HG02970 (cell line): ENCODE results near the gene ATP6V0A1.
"Not testable (repeated sequence)": the region's sequence is repeated elsewhere in the genome, so short reads cannot be mapped to it uniquely, and the experiment has no call there.

Source experiments
- ATAC-seq: cut with Tn5 transposase; IDR thresholded peaks from one replicate; pipeline ENCODE4 v1.9.1; 2021; ENCODE audit warnings: mild to moderate bottlenecking, moderate library complexity, moderate number of reproducible peaks; ENCODE audit not compliant: unreplicated experiment, low FRiP score

Gene ATP6V0A1

DNA sequence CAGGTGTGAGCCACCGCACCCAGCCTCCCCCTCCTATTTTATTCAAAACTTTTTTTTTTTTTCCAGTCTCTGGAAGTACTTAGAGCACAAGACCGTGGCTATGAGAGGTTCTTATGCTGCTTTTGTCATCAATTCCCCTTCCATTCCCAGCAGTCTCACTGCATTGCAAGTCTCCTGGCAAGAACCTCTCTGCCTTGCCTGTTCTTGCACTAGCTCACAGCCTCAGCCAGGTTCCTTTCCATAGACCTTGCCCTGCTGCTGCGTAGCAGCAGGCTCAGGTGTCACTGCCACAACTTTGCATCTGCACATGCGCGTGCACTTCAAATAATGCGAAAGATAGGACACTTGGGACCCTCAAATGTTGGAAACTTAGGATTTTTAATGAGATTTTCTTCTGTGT is 15.6 kb downstream of the ATP6V0A1 start:
- ATAC-seq = no peak

DNA sequence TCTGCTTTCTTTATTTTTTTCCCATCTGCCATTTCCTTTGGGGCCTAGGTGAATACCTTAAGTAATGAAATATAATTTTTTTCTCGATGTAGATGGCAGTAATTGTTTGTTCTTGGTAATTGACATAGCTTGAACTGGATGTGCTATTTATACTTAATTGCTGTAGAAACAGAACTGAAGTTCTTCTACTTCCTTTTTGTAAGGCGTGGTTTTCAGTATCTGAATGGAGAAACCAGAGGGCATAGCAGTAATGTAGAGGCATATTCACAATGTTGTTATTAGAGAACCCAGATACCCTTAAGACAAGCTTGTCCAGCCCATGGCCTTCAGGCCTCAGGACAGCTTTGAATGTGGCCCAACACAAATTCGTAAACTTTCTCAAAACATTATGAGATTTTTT is 16.4 kb downstream of the ATP6V0A1 start:
- ATAC-seq = no peak

- ATAC-seq = no peak
Observed at GRCh38 chr17:42475835-42476234, 17.2 kb downstream of the ATP6V0A1 start.

DNA sequence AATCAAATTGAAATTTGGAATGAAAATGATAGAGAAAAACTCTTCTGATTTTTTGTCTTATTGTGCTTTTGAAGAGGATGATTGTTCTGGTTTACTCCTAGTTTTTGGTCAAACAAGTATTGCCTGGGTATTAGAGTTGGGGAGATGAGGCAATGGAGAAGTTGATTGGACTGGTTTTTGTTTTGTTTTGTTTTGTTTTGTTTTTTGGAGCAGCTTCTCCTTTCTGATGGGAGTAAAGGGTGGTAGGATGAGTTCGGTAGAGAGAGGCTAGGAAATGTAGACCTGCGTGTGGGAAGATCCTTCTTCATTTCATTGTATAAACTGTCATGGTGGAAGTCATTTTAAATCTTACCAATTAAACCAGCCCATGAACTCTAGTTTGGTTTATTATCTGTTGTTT is 17.7 kb downstream of the ATP6V0A1 start:
- ATAC-seq = no peak

GRCh38 chr17:42477173-42477572 is 18.5 kb downstream of the ATP6V0A1 start:
- no peak for ATAC-seq

GRCh38 chr17:42477824-42478223 is 19.1 kb downstream of the ATP6V0A1 start:
- ATAC-seq = not testable (repeated sequence)

DNA sequence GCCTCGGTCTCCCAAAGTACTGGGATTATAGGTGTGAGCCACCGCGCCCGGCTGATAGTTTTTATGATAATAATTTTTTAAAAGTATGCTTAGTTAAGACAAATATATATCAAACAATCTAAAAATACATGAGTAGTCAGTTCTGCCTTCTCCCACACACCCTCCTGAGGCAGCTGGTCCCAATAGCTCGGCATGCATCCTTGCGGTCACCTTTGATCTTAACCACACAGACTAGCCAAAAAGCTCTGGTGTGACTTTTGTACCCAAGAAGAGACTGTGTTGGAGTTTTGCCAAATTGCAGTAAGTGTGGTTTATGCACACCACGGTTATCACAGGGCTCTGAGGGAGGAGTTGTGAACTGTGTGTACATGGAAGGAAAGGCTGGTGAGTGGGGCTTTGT is 25.6 kb downstream of the ATP6V0A1 start:
- no peak for ATAC-seq

GRCh38 chr17:42485680-42486079 is 27.0 kb downstream of the ATP6V0A1 start:
- no peak for ATAC-seq

DNA sequence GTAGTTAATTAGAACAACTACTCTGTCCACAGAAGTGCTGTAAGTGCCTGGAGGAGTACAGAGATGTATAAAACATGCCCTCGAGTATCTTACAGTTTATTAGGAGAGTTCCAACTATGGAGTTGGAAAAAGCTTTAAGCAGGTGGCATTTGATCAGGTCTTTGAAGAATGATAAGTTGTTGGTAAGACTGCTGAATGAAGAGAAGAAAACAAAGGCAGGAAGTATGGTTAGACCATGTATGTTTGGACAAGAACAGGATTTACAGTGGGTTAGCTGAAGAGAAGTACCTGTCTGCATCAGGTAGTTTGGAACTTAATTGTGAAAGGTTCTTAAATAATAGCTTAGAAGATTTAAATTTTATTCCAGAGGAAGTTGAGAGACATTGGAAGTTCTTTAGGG is 29.4 kb downstream of the ATP6V0A1 start:
- no peak for ATAC-seq

DNA sequence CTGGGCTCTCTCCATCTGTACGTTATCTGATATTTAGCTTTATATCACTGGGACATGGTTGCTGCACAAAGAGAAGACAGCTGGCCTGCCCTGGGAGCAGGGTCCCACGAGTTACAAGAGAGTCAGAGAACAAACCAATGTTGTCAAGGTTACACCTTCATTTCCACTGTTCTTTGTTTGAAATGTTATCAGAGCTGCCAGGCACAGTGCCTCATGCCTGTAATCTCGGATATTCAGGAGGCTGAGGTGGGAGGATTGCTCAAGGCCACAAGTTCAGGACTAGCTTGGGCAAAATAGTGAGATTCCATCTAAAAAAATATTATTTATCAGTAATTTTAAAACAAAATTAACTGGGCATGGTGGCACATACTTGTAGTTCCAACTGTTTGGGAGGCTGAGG is 34.6 kb downstream of the ATP6V0A1 start:
- ATAC-seq = no peak

DNA sequence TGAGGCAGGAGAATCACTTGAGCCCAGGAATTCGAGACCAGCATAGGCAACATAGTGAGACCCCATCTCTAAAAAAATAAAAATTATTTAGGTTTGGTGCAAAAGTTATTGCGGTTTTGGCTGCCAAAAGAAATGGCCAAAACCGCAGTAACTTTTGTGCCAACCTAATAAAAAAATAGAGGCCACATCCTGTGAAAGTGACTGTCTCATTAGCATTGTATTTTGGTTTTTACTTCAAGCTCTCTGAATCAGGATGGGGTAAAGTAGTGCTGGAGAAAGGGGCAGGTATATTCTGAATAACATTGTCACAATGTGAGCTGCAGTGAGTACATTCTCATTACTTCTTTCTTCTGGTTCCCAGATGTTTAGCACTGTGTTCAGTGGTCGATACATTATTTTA is 36.0 kb downstream of the ATP6V0A1 start:
- ATAC-seq = no peak

DNA sequence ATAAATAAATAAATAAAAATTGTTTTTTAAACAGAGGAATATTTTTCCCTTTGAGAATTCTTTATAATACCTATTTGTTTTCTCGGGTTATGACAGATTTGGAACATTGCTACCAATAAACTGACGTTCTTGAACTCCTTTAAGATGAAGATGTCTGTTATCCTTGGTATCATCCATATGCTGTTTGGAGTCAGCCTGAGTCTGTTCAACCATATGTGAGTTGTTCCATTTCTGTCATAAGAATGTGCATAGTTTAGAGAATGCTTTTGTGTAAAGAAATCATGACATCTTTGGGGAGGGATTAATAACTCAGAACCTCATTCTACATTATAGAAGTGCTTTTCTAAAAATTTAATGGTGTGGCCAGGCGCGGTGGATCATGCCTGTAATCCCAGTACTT is 40.1 kb downstream of the ATP6V0A1 start:
- no peak for ATAC-seq

GRCh38 chr17:42502091-42502490 is 43.4 kb downstream of the ATP6V0A1 start:
- ATAC-seq = no peak

DNA sequence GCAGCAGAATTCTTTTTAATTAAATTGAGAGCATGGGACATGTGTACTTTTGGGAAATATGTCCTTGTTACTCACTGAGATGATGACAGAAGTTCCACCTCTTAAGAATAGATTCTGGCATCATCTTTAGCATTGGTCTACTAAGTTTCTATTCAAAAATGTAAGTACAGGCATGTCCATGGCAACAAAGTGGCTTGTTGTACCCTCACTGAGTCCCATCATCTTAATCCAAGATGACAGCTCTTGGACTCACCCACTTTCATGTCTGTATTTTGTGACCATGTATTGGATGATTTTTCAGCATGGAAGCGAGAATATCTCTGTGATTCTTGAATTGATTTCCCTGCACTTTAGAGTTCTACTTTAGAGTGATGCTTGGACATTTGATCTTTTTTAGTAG is 44.2 kb downstream of the ATP6V0A1 start:
- ATAC-seq = no peak

DNA sequence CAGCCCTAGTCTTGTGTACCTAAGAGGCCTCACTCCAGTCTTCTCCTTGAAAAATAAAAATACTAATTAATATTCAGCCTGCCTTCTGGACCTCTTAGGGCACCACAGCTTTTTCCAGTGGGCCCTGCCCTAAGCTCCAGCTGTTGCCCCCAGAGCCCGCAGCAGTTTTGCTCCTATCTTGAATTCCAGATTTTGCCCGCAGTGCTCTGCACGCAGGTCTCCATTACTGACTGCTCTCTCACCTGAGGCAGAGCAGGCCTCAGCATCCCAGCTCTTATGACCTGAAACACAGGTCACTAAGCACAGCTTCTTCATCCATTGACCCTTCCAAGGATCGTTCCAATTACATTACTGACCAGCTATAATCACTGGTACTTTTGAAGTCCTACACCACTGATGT is 49.0 kb downstream of the ATP6V0A1 start:
- no peak for ATAC-seq

- ATAC-seq = no peak
Observed at GRCh38 chr17:42508426-42509165, 49.9 kb downstream of the ATP6V0A1 start.

GRCh38 chr17:42509409-42509808 is 50.7 kb downstream of the ATP6V0A1 start:
- no peak for ATAC-seq

DNA sequence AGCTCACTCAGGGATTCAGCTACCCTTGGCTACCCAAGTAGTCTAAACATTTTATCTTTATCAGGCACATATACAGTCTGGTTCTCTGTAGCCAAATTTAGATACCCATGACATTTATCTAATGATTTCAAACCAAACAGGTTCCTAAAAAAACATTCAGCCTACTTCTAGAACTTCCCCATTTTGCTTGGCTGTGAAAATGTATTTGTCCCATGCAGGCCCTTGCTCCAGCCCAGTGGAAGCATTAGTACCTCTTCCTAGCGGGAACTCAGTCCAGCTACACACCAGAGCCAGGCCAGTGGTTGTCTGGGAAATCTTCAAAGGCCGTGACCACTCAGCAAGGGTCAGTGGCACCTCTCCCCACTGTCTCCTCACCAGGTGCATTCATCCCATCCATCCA is 51.2 kb downstream of the ATP6V0A1 start:
- ATAC-seq = no peak

DNA sequence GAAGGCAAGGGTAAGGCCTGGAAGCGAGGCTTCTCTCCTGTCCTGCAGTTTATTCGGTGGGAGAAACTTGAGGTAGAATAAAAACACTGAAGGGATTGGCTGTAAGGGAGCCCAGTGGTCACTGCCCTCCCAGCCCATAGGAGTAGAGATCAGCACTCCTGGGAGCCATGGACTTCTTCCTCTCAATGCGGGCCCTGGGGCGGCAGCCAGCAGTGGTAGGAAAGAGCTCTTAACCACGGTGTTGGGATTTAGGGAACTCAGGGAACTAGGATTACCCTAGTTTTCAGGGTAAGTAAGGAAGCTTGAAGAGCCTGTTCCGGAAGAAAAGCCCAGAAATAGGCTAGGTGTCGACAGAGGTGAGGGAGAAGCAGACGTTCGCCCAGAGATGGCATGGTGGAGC is 53.6 kb downstream of the ATP6V0A1 start:
- ATAC-seq = no peak

DNA sequence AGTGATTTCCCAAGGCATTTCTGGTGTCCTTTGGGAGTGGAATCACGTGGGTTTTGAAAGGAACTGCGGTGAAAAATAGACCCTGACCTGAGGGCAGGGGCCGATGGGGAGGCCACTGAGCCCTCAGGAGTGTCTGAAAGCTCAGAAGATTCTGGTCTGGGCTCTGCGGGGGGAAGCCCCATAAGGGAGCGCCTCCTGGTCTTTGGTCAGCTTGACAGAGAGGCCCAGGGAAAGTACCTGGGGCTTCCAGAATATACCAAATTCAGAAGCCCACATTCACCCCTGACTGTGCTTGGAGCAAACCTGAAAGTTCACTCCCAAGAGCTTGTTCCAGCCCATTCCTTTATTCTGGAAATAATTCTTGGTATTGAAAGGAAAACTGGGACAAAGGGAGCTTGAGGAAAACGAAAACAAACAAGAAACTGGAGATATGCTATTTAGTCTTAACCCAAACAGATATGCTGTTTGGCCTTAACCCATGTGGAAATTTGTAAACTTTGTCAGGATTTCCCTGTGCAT is 54.1 kb downstream of the ATP6V0A1 start:
- no peak for ATAC-seq

- ATAC-seq = no peak
Observed at GRCh38 chr17:42513686-42514085, 55.0 kb downstream of the ATP6V0A1 start.

- ATAC-seq = no peak
Observed at GRCh38 chr17:42514279-42514678, 55.6 kb downstream of the ATP6V0A1 start.

GRCh38 chr17:42514867-42515266 is 56.2 kb downstream of the ATP6V0A1 start:
- ATAC-seq = no peak
